Muscle layer of duodenum (tissue), 2 donors: ENCODE results near the gene STAG1.
A peak's percentile ranks its signal among the peaks of the same experiment; 100 is the strongest.
"Not testable (repeated sequence)": the region's sequence is repeated elsewhere in the genome, so short reads cannot be mapped to it uniquely, and the experiment has no call there.

ENCODE experiments used
- H3K27ac ChIP-seq: one replicate; pipeline ENCODE4 v1.7.0; 2013; ENCODE audit warnings: mild to moderate bottlenecking, low read length
- H3K27me3 ChIP-seq: one replicate; pipeline ENCODE4 v1.7.0; 2013; ENCODE audit warnings: low read depth, mild to moderate bottlenecking, control low read depth, low read length
- H3K36me3 ChIP-seq, 2 donors: one replicate each; pipeline ENCODE4 v1.7.0; 2013; ENCODE audit warnings: low read length in 2 of 2, control low read depth in 1 of 2, mild to moderate bottlenecking in 1 of 2; ENCODE audit not compliant: insufficient read depth in 2 of 2, control insufficient read depth in 1 of 2
- H3K4me1 ChIP-seq, 2 donors: one replicate each; pipeline ENCODE4 v1.7.0; 2013; ENCODE audit warnings: low read length in 2 of 2, mild to moderate bottlenecking in 2 of 2, control low read depth in 1 of 2, moderate library complexity in 1 of 2; ENCODE audit not compliant: insufficient read depth in 2 of 2, control insufficient read depth in 1 of 2
- H3K4me3 ChIP-seq, 2 donors: one replicate each; pipeline ENCODE4 v1.7.0; 2013; ENCODE audit warnings: low read length in 2 of 2, low read depth in 1 of 2, mild to moderate bottlenecking in 1 of 2
- H3K9me3 ChIP-seq, 2 donors: one replicate each; pipeline ENCODE4 v1.7.0; 2013; ENCODE audit warnings: low read length in 2 of 2, control low read depth in 1 of 2, mild to moderate bottlenecking in 1 of 2; ENCODE audit not compliant: control insufficient read depth in 1 of 2
- donor health status: healthy.

STAG1 gene

GRCh38 chr3:136758160-136759102, 6.3 kb upstream of the STAG1 start:
- H3K4me1 ChIP-seq, H3K9me3 ChIP-seq, H3K36me3 ChIP-seq, H3K27ac ChIP-seq, H3K27me3 ChIP-seq, H3K4me3 ChIP-seq: not testable (repeated sequence)

GRCh38 chr3:136755192-136755591, 3.0 kb upstream of the STAG1 start:
- peaks cover 0 to 17% of the 10 kb centered on the region in 2 donors for H3K36me3 ChIP-seq
- H3K4me3 ChIP-seq, result no peak overlapping the region
- H3K9me3 ChIP-seq, result no peaks in the 10 kb centered on the region
- H3K27me3 ChIP-seq, result no peaks in the 10 kb centered on the region
- peaks cover 7 to 10% of the 10 kb centered on the region in 2 donors for H3K4me1 ChIP-seq
- H3K27ac ChIP-seq, result no peak overlapping the region

DNA sequence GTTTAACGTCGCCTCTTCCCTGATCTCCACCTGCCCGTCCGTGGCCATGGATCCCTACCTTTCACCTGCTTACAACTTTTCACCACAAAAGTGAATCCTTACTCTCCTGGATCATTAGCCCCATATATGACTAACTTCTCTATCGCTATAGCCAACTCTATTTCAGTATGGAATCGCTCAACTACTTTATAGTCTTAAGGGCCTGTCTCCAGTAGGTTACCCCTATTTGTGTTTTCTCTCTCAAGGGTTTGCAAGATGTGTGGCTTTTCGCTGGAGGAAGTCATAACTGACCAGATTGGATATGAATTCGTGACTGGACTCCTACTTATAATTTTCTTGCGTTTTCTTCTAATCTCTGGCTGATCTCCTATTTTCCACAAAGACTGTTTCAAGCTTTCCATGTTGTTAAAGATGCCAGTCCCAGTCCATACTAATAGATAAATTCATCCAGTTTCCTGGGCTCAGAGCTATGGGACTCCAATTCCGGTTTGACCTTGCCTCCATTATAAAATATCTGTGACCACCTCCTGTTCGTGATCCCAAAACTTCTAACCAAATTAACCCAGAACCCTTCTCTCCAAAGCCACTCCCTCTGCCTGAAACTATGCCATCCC, 1.3 kb upstream of the STAG1 start:
- Histone ChIP-seq H3K4me3 (peak overlapping the region; percentile 66 to 79), H3K36me3 (peaks cover 0 to 19% of the 10 kb centered on the region in 2 donors), H3K9me3 (no peaks in the 10 kb centered on the region), H3K27me3 (no peaks in the 10 kb centered on the region), H3K4me1 (peaks cover 19 to 21% of the 10 kb centered on the region in 2 donors), H3K27ac (peak overlapping the region; percentile 95)

GRCh38 chr3:136752422-136753325, 496 bp upstream of the STAG1 start:
- Histone ChIP-seq H3K4me1 (peaks cover 19 to 21% of the 10 kb centered on the region in 2 donors), H3K4me3 (peak overlapping the region; percentile 73 to 79), H3K36me3 (peaks cover 0 to 19% of the 10 kb centered on the region in 2 donors), H3K27ac (peak overlapping the region; percentile 95), H3K27me3 (no peaks in the 10 kb centered on the region), H3K9me3 (no peaks in the 10 kb centered on the region)

DNA sequence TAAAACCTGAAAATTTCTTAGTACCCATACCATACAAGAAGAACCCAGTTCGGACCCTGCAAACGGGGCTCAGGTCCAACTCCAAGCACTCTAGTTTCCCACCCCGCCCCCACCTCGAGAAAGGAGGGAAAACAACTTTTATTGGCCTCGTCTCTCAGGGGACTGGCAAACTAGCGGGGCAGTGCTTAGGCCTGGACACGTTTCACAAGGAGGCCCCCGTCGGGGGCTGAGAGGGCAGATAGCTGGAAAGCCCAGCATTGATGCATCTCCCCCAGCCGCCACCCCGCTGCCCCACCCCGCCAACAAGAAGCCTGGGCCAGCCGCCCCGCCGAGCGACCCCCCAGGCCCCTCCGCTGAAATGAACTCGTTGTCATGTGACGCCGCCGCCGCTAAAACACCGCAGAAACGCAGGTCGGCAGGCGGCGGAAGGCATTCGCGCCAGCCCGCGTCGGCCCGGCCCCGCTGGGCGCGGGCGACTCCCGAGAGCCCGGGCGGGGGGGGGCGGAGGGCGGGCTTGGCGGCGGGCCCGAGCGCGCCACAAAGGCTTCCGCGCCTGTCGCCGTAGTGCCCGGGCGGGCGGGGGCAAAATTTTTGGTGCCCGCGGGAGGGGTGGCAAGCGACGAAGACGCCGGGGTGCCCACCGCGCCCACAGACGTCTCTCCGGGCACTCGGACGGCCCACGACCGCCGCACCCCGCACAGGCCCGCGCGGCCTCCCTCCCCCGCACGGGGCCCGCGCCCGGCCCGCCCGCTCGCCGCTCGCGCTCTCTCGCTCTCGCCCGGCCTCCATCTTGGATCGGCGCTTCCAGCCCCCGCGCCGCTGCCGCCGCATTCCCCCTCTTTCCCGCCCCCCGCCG, 634 bp downstream of the STAG1 start:
- peaks cover 19 to 21% of the 10 kb centered on the region in 2 donors for H3K4me1 ChIP-seq
- no peaks in the 10 kb centered on the region for H3K9me3 ChIP-seq
- no peaks in the 10 kb centered on the region for H3K27me3 ChIP-seq
- peak overlapping the region; percentile 95 for H3K27ac ChIP-seq
- H3K4me3 ChIP-seq, result peak overlapping the region; percentile 73 to 94
- peaks cover 0 to 19% of the 10 kb centered on the region in 2 donors for H3K36me3 ChIP-seq

- Histone ChIP-seq H3K36me3 (peaks cover 0 to 19% of the 10 kb centered on the region in 2 donors), H3K4me3 (peak overlapping the region; percentile 73 to 94), H3K27ac (peak overlapping the region; percentile 95), H3K9me3 (no peaks in the 10 kb centered on the region), H3K27me3 (no peaks in the 10 kb centered on the region), H3K4me1 (peaks cover 19 to 21% of the 10 kb centered on the region in 2 donors)
These were observed 1.3 kb downstream of the STAG1 start for GRCh38 chr3:136750897-136751315.

DNA sequence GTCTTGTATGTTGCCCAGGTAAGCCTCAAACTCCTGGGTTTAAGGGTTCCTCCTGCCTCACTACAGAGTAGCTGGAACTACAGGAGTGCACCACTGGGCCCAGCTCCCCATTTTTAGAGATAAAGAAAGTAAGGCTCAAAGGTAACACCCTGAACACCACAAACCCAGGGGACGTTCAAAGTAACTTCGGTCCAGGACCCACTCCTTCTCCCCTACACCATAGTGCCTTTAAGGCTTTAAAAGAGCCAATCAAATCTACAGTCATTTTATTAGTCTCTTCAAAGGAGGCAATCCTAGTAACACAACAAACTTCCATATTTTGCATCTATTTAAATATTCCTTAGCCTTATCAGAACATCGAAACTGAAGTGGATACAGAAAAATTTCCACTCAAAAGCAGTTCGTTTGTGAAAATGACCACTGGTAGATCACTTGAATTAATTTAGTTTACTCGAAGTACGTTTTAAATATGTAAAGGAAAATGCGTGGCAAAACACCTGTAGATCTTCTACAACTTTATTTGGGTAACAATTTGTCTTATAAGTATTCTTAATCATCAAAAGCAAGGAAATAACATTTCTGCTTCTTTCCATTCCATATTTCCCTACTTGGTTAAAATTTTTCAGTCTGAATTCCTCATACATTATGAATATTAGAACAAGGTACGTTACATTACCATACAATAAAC, 1.8 kb downstream of the STAG1 start:
- H3K27ac ChIP-seq, result peak overlapping the region; percentile 95
- H3K36me3 ChIP-seq, result peaks cover 0 to 19% of the 10 kb centered on the region in 2 donors
- no peaks in the 10 kb centered on the region for H3K27me3 ChIP-seq
- no peaks in the 10 kb centered on the region for H3K9me3 ChIP-seq
- H3K4me1 ChIP-seq, result peaks cover 19 to 21% of the 10 kb centered on the region in 2 donors
- H3K4me3 ChIP-seq, result peak overlapping the region; percentile 73 to 94

DNA sequence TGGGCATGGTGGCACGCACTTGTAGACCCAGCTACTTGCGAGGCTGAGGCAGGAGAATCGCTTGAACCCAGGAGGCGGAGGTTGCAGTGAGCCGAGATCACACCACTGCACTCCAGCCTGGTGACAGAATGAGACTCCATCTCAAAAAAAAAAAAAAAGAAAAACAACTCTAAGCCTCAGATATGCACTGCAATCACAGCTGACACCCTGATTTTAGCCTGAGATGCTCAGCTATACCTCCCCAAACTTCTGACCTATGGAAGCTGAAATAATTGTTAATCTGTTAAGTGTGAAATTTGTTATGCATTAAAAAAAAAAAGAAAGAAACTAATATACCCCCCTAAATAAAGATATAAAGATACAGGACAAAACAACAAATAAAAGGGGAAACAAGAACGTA, 2.6 kb downstream of the STAG1 start:
- Histone ChIP-seq H3K27ac (peak overlapping the region; percentile 95), H3K36me3 (peaks cover 0 to 19% of the 10 kb centered on the region in 2 donors), H3K4me3 (peak overlapping the region; percentile 73 to 94), H3K4me1 (peaks cover 19 to 21% of the 10 kb centered on the region in 2 donors)
- H3K9me3 ChIP-seq, H3K27me3 ChIP-seq: not testable (repeated sequence)

DNA sequence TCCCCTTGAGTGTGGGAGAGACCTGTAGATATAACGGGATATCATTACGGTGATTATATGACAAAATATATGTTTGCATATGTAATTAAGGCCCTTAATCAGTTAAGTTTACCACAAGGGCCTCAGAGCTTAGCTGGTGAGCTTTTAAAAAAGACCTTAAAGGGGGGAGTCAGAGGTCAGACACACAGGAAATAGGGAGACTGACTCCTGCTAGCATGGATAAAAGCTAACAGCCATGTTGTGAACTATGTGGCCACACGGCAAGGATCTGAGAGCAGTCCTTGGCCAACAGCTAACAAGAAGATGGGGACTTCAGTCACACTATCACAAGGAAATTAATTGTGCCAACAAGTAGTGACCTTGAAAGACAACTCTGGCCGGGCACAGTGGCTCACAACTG, 3.1 kb downstream of the STAG1 start:
- Histone ChIP-seq H3K4me3 (no peak overlapping the region), H3K4me1 (peaks cover 19 to 21% of the 10 kb centered on the region in 2 donors), H3K27me3 (no peaks in the 10 kb centered on the region), H3K27ac (no peak overlapping the region), H3K36me3 (peaks cover 0 to 19% of the 10 kb centered on the region in 2 donors), H3K9me3 (no peaks in the 10 kb centered on the region)

GRCh38 chr3:136745916-136746315, 6.3 kb downstream of the STAG1 start:
- peaks cover 0 to 9% of the 10 kb centered on the region in 2 donors for H3K36me3 ChIP-seq
- no peak overlapping the region for H3K27ac ChIP-seq
- H3K4me3 ChIP-seq, result no peak overlapping the region
- H3K27me3 ChIP-seq, result no peaks in the 10 kb centered on the region
- peaks cover 0 to 3% of the 10 kb centered on the region in 2 donors for H3K9me3 ChIP-seq
- H3K4me1 ChIP-seq, result peaks cover 14 to 15% of the 10 kb centered on the region in 2 donors
